GM12892 (cell line): ENCODE results near the gene B3GALT6.

Experiments
- DNase-seq: peaks from one replicate; pipeline ENCODE4 v3.0.0; 2011; ENCODE audit not compliant: insufficient read length
- FAIRE-seq: peaks from 2 replicates; lab custom pipeline; 2011; peaks lifted over from hg19 to GRCh38; lab: Jason Lieb, UNC
- POLR2A ChIP-seq: IDR thresholded peaks from 2 replicates; pipeline ENCODE4 v1.6.1; 2011; ENCODE audit warnings: low read depth, low read length, control low read depth
- POLR2AphosphoS5 ChIP-seq: IDR thresholded peaks from 2 replicates; pipeline ENCODE4 v1.6.1; 2011; ENCODE audit warnings: low read depth, low read length, control low read depth
- TAF1 ChIP-seq: IDR thresholded peaks from 2 replicates; pipeline ENCODE4 v1.6.1; 2011; ENCODE audit warnings: low read depth, mild to moderate bottlenecking, control low read depth, low read length, borderline replicate concordance

The B3GALT6 gene

DNA sequence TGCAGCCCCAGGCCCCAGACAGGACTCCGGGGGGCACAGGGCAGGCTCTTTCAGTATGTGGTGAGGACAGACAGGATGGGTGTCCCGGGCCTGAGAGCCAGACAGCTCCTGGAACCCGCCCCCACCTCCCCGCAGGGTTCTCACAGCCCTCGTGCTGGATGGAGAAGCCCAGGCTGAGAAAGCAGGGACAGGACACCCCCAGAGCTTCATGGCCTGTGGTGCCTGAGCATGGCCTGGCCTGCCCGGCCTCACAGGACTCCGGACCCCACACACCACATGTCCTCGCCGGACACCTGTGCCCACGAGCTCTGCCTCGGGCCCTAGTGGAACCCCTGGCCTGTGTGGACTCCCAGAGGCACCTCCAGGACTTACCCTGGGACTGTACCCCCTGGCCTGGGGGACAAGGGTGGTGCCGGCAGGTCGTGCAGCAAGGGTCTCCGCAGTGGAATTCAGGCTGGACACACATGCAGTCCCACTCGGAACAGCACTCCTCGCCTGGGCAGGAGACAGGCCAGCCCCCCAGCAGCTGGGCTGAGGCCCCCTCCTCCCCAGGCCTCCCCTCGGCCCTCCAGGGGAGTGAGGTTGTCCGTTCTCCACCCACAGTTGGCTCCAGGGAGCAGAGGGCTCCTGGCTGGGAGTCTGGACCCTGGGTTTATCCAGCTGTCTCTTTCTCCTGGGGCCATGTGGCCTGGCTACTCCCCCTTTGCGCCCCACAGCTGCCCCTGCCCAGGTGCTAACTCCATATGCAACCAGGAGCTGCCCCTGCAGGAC is 26.9 kb upstream of the B3GALT6 start:
- no peak for DNase-seq
- no peak for TF ChIP-seq POLR2A
- no peak for TF ChIP-seq POLR2AphosphoS5
- no peak for TF ChIP-seq TAF1
- no peak for FAIRE-seq

DNA sequence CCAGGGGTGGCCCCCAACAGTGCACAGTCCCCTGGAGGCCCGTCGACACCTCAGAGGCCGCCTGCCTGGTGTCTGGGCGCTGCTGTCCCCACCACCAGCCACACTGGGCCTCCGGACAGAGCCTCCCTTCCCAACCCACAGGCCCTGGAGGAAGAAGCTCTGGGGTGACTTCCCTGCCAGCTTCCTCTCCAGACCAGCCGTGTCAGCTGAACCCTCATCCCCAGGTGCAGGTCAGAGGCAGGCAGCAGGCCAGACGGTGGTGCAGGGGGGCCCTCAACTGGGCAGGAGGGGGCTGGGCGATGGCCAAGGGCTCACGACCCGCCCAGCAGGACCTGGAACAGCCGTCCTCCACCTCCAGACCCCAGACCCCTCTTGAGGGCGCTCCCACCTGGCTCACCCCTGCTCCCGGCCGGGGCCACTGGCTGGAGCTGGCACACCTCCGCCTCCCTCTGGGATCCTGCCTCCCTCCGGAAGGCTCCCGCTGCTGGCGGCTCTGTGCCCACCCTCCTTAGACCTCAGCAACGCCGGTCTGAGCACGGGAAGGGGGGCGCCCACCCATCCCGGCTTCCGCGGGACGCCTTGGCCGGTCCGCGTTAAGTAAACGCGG is 26.2 kb upstream of the B3GALT6 start:
- TF ChIP-seq POLR2AphosphoS5 = no peak
- TF ChIP-seq POLR2A = no peak
- no peak for TF ChIP-seq TAF1
- FAIRE-seq = no peak
- no peak for DNase-seq

DNA sequence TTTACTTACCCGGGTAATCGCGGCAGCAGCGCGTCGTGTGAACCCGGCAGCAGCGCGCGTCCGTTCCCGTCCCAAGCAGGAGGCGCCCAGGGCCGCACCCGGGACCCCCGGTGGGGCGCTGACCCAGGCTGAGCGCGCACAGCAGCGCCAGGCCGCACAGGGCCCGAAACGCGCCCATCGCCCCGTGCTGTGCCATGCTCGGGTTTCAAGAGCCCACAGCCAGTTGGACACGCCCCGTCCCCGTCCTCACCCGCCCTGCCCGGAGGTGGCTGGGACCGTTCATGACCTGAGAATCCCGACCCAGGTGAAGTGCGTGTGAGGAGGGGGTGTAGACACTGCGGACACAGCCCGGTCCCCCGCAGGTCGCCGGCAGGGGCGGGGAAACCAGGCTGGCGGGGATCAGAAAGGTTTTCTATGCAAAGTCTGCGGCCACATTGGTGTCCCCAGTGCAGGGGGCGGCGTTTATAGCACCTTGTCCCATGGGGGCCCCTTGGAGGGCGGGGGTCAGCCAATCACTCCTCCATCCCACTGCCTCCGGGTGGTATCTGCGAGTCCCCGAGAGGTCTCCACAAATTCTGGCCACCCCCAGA is 25.6 kb upstream of the B3GALT6 start, which contains the start of gene TNFRSF18:
Gene TNFRSF18 (minus strand): TSS at position 217 of the 590 bp plus-strand sequence. CDS start 21 bp downstream, at position 196.
- TF ChIP-seq TAF1 = no peak
- TF ChIP-seq POLR2AphosphoS5 = no peak
- TF ChIP-seq POLR2A = no peak
- DNase-seq (no peak), FAIRE-seq (peak; percentile 70)

DNA sequence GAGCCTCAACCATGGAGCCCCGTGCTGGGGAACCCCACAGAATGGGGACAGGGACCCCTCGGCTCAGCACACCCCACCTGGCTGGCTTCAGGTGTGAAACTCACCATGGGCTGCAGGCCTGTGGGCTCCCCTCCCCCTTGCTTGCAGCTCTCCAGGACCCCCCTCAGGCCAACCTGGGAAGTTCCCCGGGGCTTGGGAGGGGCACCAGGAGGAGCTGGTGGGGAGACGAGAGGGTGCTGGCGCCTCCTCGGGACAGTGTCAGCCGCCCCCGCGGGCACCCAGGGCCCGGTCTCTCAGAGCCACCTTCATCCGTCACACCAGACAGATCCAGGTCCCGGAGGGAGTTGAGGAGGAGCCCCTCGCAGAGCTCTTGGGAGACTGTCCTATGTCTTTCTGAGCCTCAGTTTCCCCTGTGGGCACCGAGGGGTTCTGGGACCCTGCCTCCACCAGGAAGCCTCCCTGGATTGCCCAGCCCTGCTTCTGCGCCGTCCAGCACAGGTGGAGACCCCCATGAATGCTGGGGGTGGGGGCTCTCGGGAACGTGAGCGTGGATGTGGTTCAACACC is 25.0 kb upstream of the B3GALT6 start:
- TF ChIP-seq POLR2AphosphoS5 (no peak), POLR2A (no peak), TAF1 (no peak)
- FAIRE-seq (peak; percentile 51), DNase-seq (no peak)

DNA sequence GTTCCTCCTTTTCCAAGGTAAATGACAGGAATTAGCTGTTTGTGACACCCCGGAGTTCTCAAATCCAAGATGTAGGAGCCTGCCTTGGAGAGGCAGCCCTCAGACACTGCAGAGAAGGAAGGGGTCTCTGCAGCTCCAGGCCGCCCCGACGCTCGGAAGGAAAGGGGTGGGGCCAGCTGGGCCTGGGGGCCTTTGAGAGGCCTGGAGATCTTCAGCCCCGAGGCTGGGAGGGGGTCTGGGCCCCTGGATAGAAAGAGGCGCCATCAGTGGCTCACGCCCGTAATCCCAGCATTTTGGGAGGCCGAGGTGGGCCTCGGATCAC is 24.5 kb upstream of the B3GALT6 start:
- no peak for TF ChIP-seq POLR2A
- no peak for TF ChIP-seq POLR2AphosphoS5
- no peak for TF ChIP-seq TAF1
- no peak for FAIRE-seq
- no peak for DNase-seq

DNA sequence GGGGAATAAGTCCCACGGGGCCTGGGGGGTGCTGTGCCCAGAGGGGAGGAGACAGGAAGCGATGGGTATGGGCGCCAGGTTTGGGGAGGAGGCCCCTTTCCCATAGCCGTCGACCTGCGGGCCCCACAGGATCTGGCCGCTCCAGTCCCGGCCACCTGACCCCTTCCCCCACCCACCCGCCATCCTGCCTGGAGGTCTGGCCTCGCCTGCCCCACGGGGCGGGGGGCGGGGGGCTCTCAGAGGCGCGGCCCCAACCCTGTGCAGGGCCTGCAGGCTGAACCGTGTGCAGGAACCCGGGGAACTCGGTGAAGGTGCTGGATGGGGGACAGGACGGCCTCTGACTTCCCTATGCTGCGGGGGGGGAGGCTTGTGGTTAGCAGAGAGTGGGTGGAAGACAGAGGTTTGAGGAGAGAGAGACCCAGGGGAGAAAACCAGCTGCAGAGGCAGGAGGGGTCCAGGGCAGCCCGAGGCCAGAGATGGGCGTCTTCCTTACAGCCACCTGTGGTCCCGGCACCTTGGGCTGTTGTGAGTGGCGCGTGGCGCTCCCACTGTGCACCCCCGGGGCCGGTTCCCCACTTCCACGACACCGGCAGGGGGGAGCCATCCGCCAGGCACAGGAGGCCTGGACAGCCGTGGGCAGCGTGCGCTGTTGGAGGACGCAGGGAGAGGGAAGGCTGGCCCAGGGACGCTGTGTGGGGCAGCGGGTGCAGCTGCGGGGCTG is 23.2 kb upstream of the B3GALT6 start:
- no peak for TF ChIP-seq POLR2A
- no peak for TF ChIP-seq TAF1
- no peak for TF ChIP-seq POLR2AphosphoS5
- DNase-seq (no peak), FAIRE-seq (no peak)

DNA sequence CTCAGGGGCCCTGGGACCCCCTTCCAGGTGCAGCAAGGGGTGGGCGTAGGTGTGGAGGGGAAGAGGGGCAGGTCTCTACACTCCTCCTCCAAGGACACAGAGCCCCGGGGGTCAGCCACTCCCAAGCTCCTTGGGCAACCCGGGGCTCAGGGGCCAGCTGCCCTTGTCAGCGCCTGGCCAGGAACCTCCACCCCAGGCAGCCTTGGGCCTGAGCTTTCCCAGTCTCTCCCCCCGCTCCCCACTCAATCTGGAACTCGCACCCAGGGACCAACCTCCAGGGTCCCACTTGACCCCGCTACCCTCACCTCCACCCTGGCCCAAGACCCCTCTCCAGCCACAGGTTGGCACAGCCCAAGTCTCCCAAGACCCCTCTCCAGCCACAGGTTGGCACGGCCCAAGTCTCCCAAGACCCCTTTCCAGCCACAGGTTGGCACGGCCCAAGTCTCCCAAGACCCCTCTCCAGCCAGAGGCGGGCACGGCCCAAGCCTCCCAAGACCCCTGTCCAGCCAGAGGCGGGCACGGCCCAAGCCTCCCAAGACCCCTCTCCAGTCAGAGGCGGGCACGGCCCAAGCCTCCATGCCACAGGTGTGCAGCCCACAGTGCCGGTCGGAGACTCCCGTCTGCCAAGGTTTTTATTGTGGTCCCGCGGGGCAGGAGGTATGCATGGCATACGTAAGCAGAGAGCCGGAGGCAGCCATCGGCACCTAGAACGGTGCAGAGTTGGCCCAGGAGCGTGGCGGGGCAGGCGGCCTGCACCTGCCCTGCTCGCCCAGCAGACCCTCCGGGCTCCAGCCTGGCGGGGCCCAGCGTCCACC is 21.1 kb upstream of the B3GALT6 start:
- TF ChIP-seq POLR2A = no peak
- TF ChIP-seq POLR2AphosphoS5 = no peak
- no peak for TF ChIP-seq TAF1
- FAIRE-seq = no peak
- DNase-seq = no peak

DNA sequence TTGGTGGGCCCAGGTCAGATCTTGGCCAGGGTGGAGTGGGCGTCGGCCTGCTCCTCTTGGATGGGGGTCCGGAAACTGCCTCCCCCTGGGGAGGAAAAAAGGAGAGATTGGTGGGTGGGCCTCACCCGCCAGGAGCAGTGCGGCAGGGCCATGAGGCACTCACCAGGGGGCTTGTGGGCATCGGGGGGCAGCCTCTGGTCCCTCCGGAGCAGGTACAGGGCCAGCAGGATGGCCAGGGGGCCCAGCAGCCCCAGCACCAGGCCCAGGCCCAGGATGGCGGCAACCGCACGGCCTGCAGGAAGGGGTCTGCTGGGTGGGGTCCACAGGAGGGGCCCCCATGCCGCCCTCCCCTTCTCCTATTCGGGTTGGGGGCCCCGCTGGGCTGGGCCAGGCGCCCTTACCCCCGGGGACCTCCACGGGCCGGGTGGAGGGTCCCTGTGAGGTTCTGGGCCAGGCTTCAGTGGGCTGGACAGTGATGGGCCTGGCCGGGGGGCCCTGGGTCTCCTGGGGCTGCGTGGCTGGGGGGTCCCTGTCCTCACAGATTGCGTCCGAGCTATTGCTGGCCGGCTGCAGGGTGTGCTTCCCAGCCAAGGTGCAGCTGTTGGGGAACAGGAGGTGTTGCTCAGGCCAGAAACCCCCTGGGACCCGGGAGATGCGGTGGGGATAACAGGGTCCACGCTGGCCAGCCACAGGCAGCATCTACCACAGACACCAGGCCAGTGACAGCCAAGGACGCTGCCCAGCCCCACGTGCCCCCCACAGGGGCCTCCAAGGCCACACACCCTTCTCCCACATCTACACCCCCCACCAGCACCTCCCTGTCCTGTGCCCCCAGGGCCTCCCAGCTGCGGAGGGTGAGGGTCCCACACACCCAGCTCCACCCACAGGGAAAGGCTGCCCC is 20.2 kb upstream of the B3GALT6 start:
- TF ChIP-seq POLR2AphosphoS5 = no peak
- TF ChIP-seq POLR2A = no peak
- no peak for TF ChIP-seq TAF1
- DNase-seq (no peak), FAIRE-seq (no peak)

DNA sequence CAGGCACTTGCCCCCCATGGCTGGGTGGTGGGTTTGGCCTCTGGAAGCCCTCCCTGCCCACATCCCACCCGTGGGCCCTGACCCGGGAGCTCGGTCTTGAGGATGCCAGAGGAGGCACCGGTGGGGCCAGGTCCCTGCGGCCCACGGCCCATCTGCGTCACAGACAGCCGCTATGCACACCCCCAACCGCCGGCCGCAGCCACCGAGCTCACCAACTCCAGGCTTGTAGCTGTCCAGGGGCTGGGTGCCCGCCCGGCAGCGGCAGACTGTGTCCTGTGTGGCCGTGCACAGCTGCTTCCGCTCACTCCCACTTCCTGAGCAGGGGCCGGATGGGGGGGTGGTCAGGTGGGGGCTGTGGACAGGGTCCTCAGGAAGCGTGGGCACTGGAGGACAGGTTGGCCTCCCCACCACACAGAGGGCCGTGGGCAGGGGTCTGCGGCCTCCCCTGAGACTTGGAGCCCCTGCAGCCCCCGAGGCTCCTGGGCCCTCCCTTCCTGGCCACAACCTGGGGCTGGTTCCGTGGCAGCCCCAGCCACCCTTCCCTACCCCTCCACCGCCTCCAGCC is 19.2 kb upstream of the B3GALT6 start:
- TF ChIP-seq TAF1 (no peak), POLR2AphosphoS5 (no peak), POLR2A (no peak)
- FAIRE-seq (peak; percentile 9), DNase-seq (no peak)
